C4-2B (cell line): ENCODE measurements around the gene MGARP.
"Not testable (repeated sequence)": the region's sequence is repeated elsewhere in the genome, so short reads cannot be mapped to it uniquely, and the experiment has no call there.

Source experiments
- H3K27ac ChIP-seq: fragments of 450-650 bp; 2 replicates; pipeline ENCODE4 v1.5.1; 2017
- CTCF ChIP-seq: fragments of 450-650 bp; conservative IDR thresholded peaks from 2 replicates; pipeline ENCODE4 v1.5.1; 2017; ENCODE audit warnings: mild to moderate bottlenecking
- ZFX ChIP-seq: fragments of 450-650 bp; IDR thresholded peaks from 2 replicates; pipeline ENCODE4 v1.6.1; 2017

Gene MGARP

GRCh38 chr4:139273835-139274234 is 6.2 kb downstream of the MGARP start:
- H3K27ac ChIP-seq: no peak overlapping the region
- no peak for TF ChIP-seq ZFX
- TF ChIP-seq CTCF: no peak

GRCh38 chr4:139267301-139267700 is 12.7 kb downstream of the MGARP start:
- no peak overlapping the region for H3K27ac ChIP-seq
- TF ChIP-seq ZFX (no peak), CTCF (no peak)

- H3K27ac ChIP-seq: no peak overlapping the region
- TF ChIP-seq CTCF (no peak), ZFX (no peak)
These were observed 13.3 kb downstream of the MGARP start for GRCh38 chr4:139266583-139267257.

GRCh38 chr4:139266208-139266582 is 13.8 kb downstream of the MGARP start:
- H3K27ac ChIP-seq: no peak overlapping the region
- no peak for TF ChIP-seq ZFX
- no peak for TF ChIP-seq CTCF

- TF ChIP-seq CTCF: no peak
- no peak for TF ChIP-seq ZFX
- no peak overlapping the region for H3K27ac ChIP-seq
These were observed 14.4 kb downstream of the MGARP start for GRCh38 chr4:139265654-139266053.

GRCh38 chr4:139256349-139256748 is 23.7 kb downstream of the MGARP start:
- no peak for TF ChIP-seq ZFX
- no peak for TF ChIP-seq CTCF
- no peak overlapping the region for H3K27ac ChIP-seq

GRCh38 chr4:139255581-139255980 is 24.4 kb downstream of the MGARP start:
- not testable (repeated sequence) for H3K27ac ChIP-seq

- no peak overlapping the region for H3K27ac ChIP-seq
- TF ChIP-seq CTCF: no peak
- TF ChIP-seq ZFX: no peak
These were observed 26.3 kb downstream of the MGARP start for GRCh38 chr4:139253713-139254112.
